Hematopoietic multipotent progenitor cell treated with erythropoietin and hydrocortisone succinate and interleukin-3 and kit ligand, for 4 days (in vitro differentiated cells): ENCODE measurements around the gene LMBRD1.
"Not testable (repeated sequence)": the region's sequence is repeated elsewhere in the genome, so short reads cannot be mapped to it uniquely, and the experiment has no call there.

ENCODE experiments used
- DNase-seq: peaks from one replicate; pipeline ENCODE4 v3.0.0-alpha.2; 2015

The LMBRD1 gene

DNA sequence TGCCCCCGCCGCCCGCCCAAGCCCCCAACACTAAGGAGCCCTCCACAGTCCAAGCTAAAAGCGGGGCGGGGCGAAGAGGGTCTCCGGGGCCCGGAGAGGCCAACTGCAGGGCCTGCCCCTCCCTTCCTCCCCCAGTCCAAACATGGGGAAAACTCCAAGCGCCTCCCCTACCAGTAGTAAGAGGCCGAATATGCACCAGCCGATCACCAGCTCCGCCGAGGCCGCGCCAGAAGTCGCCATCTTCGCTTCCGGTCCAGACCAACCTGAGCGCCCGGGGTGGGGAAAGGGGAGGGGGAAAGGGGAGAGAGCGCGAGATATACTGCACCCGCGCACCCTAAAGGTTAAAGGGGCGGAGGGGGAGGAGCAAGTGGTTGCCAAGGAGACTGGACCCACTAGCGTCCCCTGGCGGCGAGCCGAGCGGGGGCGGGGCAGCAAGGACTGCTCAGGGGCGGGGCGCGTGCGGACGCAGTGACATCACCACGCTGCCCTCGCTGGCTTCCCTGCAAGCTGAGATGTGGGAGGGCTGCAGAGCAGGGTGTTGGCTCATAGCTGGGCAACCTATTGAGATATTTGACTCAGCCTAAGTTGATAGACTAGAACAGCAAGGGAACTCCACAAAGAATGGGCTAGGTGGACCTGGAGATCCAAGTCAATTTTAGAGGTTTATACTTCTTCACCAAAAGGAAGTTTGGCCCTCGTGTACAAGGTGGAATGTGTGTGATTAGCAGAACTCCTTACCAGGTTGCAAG, at the start of gene LMBRD1:
TSS of gene LMBRD1 (minus strand) at position 369 of the 749 bp plus-strand sequence. CDS start at position 240, 129 bp downstream.
- peak; percentile 98 for DNase-seq

DNA sequence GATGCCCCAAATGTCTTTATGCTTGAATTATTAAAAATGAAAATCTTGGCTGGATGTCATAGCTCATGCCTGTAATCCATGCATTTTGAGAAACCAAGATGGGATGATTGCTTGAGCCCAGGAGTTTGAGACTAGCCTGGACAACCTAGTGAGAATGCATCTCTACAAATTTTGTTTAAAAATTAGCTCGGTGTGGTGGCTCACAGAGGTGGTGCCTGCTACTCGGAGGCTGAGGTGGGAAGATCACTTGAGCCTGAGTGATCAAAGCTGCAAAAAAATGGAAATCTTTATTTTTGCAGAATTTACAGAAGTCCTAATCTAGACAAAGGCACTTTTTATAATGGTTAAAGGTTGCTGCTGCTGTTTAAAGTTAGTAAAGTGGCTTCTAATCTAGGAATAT, 49.5 kb upstream of the LMBRD1 start:
- DNase-seq, result no peak

DNA sequence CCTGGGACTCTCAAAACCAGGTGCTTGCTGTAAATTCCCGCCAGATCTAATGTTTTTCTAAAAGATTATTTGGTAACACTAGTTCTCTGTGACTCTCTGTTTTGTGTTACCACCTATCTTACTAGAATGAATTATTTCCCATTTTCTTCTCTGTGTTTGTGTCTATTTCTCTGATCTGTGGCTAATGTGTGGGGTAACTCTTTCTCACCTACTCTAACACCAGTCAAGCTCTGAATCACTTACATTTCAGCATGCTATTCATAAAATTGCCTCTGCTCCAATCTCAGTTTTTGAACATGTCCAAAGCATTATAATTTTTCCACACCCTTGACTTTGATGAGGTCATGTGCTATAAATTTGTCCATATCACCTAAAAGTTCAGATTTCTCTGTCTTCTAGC, 46.4 kb upstream of the LMBRD1 start:
- DNase-seq, result no peak

DNA sequence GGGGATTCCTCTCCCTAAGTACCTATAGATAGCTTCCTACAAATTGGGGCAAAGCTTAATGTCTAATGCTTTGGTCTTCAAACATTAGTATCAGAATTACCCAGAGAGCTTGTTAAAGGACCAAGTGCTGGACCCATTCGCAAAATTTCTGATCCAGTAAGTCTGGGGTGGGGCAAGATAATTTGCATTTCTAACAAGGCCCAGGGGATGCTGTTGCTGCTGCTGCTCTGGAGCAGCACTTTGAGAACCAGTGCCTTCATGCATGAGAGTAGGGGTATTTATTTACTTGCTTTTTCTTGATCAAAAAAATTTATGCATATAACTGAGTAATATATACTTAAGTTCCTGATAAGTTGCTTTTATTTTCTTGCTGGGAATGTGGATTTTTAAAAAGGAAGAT, 45.1 kb upstream of the LMBRD1 start:
- no peak for DNase-seq

DNA sequence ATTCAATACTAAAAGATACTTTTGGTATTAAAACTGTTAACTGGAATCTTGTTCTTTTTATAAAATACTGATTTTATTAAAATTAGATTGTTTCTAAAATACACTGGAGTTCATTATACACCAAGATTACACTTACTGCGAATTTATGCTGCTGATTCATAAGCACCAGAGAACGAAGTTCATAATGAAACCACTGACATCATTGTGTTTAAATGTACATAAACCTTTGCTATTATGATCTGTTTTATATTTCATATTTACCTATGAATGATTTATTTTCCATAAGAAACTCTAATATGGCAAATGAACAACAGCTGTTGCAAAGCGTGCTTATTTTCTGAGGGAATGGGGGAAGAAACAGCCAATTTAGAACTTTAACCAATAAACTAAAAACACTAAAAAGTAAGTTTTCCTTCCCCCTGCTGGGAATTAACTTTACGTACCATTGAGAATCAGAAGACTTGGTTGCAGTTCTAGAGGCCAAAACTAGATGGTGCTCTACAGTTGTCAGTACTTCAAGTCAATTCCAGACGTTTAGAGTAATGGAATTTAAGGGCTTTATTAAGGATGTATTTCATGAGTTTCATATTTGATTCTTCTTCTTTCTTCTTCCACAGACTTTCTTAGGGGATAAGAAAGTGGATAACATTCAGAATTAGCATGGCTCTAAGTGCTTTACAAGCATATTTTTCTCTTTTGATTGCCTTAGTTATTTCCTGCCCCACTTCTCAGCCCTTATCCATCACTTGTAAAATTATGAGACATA, 38.8 kb upstream of the LMBRD1 start:
- peak; percentile 75 for DNase-seq

DNA sequence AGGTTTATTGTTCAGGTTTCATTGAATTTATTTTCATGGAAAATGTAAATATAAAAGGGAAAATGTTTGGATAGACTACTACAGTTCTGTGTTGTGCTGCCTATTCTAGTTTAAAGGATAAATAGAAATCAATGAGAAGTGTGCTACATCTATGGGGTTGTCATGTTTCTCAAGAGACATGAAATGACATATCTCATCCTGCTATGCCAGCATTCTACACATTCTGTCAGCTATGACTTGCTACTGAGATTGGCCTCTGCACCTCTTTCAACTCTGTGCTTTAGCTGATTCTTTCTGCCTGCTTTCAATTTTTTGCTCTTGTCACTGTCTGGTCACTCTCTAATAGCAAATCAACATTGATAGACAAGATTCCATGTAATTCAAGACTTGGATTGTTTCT, 35.7 kb upstream of the LMBRD1 start:
- no peak for DNase-seq

DNA sequence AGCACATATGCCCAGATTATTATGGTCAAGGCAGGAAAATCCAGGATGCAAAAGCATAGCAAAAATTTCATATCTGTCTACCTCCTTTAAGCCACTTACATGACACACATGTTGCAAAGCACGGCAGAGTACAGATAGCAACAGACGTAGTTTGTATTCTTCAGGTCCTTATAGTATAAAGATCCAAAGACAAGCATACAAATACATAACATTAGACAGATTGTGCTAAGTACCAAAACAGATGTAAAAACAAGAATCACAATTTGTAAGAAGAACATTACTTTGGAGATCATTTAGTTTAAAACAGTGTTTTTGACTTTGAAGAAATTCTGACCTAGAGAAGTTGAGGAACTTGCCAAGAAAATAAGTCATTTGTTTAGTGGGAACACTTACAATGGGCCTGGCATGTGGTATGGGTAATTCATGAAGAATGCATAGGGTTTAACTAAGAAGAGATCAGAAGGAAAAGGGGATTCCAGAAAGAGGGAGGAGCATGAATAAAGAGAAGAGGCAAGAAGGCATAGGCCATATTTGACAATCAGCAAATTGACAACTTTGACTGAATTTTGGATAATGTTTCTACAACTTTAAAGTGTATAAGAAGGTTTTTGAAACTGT, 30.6 kb upstream of the LMBRD1 start:
- DNase-seq, result no peak

DNA sequence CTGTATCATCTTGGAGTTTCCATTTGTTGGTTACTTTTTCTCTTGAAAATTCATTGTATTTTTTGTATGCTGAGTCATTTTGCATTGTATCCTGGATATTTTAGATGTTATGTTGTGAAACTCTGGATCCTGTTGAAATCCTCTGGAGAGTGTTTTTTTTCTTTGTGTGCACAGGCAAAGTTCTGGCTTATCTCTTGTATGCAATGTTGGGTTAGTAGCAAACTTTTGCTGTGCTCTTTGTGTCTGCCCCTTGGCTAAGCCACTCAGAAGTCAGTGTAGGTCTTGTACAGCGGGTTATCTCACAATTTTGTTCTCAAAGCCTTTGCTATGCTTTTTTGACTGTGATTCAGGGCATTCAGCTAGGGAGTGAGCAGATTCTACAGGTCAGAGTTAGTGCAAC, 29.1 kb upstream of the LMBRD1 start:
- no peak for DNase-seq

DNA sequence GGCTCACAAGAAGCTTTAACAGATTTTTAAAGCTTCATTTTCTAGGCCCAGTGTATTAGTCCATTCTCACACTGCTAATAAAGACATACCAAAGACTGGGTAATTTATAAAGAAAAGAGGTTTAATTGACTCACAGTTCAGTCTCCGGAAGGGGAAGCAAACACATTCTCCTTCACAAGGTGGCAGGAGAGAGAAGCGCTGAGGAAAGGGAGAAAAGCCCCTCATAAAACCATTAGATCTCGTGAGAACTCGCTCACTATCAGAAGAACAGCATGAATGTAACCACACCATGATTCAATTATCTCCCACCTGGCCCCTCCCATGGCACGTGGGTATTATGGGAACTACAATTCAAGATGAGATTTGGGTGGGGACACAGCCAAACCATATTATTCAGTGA, 27.5 kb upstream of the LMBRD1 start:
- DNase-seq, result not testable (repeated sequence)

DNA sequence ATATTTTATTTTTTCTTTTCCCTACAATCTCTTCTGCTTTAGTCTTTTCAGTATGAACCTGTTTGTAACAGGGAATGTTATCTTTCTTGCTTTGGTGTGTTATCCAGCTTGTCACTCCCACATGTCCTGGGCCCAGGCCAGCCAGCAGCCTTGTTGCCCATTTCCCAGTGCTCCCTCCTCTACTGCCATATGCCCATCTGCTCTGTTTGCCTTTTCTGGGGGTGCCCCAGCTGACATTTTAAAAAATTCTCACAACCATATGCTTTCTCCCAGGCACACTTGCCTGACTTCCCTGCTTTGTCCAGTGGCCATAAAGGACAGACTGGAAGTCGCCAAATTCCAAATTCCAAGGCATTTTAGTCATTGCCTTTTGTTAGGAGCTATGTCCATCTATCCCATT, 23.6 kb upstream of the LMBRD1 start:
- no peak for DNase-seq

DNA sequence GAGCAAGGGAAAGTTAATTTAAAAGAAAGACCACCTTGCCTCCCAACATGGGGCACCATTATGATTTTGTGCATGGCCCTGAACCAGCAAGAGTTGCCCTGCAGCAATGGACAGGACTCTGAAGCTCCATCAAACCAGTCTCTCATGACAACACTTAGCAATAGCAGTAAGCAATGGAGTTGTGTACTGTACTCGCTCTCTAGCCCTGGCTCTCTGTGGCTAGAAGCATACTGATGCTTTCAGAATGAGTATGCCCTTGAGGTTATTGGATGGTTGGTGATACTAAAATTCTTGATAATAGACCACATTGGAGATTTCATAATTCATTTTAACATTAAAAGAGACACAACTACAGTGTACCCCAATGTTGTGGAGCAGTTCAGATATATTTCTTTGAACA, 23.2 kb upstream of the LMBRD1 start:
- DNase-seq, result no peak

DNA sequence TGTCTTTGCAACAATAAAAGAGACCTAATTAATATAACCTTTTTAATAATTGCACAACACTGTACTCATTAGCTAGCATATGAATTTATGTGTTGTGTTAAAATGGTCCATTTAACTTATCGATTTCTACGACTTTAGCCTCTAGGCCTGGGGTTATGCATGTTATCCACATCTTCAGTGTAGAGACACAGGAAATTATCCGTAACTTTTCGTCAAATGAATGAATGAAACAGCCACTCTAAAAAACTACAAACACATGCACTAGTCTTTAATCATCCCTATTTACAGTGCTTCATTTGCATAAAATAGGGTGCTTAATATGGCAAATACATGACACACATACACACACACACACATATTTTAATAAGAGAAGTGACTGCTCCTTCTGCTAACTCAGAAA, 22.3 kb upstream of the LMBRD1 start:
- DNase-seq, result no peak

DNA sequence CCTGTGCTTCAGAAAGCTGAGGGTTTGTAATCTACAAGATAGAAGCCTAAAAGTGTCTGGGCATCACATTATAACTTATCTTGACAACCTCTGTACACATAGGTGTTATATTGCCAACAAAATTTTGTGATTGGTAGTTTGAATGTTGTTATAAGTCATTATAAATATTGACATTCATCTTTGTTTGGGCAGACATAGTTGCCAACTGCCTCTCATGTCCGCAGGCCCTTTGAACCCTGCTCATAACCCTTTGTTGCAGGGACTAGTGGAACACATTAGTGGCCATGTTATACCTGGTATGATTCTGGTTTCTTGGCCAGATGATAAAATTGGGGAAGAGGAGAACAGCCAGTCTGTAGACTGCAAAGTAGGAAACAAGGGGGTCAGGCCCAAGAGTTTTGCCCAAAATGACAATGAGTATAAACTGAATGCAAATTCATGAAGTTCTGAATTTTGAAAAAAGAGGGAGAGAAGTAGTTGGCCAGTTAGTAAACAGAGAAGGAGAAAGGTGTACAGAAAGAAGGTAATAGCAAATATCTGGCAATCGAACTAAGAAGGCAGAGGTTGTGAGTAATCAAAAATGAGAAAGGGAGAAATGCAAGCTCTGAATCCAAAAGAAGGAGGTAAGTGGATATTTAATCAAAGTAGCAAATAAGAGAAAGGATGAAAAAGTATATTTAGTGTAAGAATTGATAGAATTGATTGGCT, 21.6 kb upstream of the LMBRD1 start:
- DNase-seq, result no peak

DNA sequence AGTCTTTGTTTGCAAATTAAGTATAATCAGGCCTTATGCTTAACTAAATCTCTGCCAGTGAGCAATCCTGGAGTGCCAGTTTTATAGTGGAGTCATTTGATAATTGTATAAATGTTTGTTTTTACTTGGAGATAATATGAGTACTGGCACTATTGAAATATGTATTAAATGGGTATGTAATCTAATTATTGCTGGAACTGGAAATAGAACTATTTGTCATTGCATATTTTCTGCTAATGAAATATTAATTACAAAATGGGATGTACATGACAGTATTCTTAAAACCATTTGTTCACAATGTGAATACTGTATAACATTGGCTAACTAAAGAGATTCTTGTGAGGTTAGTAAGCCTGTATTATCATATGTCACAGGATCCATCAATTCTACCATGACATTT, 20.5 kb upstream of the LMBRD1 start:
- no peak for DNase-seq

DNA sequence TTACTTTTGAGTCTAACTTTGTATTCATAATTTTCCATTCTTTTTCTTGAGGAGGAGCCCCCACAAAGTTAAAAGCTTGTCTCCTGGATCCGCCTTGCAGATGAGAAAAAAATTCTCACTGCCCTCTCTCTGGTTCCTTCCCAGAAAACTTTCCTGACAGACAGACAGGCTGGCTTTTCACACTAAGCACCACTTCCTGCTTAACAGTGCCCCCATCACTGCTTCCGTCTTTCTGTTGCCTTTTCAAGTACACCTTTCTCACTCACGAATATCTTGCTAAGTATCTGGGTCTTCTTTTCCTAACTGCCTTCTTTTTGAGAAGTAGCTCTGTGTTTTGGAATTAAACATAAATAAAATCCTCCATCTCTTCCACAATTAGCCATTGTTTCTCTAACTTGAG, 19.8 kb upstream of the LMBRD1 start:
- DNase-seq, result no peak

DNA sequence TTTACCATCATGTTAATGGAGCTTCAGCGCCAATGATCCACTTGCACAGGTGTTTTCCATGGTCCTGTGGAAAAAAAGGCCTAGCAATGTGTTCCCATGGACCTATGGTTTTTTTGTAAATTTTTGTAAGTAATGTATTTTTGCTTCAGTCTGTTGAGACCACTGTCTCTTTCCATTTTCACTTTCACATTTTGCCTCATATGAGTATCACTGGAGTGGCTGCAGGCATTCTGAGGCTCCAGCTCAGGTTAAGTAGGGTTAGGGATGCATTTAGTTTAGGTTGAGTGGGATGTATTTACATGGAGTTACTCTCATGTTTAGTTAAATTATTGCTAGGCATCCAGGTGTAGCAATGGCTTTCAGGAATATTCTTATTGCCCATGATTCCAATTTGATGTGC, 19.2 kb upstream of the LMBRD1 start:
- no peak for DNase-seq

DNA sequence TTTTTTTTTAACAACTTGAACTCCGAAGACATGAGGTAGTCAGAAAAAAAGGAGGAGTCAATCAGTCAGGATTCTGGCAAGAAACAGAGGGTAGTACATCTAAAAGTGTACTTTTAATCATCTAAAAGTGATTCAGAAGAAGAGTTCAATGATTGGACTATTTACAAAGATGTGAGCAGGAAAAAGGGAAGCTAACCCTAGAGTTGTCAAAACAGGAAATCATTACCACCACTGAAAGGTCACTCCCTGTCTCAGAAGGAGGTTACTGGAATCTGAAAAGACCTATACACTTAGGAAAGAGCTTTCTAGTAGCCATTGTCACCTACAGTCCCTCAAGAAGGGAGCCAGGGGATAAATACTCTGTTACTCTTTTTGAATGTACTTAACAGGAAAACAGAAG, 16.7 kb upstream of the LMBRD1 start:
- peak; percentile 38 for DNase-seq

DNA sequence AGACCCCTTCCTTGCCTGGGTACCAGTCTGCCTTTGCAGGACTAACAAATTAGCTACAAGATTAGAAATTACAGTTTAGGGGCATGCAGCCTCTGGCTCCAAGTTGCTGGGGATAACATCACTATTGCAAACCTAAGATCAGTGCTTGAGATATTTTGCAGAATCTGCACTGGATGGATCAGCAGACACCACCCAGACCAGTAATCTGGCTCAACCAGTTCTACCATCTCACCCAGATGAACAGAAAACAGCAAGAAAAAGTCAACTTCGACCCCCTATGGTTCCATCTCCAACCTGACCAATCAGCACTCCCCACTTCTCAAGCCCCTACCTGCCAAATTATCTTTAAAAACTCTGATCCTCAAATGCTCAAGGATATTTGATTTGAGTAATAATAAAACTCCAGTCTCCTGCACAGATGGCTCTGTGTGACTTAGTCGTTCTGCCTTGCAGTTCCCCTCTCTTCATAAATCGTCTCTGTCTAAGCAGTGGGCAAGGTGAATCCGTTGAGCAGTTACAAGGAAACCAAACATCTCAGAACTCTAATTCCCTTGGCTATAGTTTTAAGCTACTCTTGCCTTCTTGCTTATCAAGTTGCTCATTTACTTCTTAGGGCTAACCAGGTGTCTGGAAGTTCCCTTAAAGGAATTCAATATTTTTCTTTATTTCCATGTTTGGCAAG, 16.1 kb upstream of the LMBRD1 start:
- DNase-seq, result no peak

DNA sequence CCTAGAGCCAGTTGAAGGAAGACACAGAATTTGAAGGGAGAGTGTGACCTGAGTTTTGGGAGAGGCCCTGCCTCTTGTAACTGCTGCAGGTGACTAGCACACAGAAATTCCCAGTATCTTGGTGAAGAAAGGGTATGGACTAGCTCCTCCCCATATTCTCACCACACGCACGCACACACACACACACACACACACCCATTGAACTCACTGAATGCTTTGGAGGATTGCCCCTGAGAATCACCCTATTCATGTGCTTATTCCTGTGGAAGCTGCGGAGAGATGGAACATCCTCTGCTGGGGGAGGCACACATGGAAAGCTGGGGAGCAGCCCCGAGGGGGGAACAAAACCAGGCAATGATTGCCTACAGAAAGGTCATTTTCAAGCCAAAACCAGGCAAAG, 6.2 kb upstream of the LMBRD1 start:
- DNase-seq, result no peak

DNA sequence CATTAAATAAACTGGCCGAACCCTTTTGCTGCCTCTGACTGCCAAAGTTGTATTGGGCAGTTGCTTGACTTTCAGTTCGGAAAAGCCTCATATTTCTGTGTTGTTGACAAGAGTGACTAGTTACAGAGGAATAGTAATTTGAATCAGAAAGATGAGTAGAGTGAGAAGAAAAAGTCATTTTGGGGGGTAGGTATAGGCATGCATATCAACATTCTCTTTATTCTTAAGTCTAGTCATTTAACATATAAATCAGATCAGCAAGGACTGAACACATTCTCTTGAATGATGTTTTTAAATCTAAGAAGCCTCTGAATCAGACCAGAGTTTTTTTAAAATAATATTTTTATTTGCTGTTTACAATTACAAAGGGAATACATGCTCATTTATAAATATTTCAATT, 4.9 kb upstream of the LMBRD1 start:
- no peak for DNase-seq

DNA sequence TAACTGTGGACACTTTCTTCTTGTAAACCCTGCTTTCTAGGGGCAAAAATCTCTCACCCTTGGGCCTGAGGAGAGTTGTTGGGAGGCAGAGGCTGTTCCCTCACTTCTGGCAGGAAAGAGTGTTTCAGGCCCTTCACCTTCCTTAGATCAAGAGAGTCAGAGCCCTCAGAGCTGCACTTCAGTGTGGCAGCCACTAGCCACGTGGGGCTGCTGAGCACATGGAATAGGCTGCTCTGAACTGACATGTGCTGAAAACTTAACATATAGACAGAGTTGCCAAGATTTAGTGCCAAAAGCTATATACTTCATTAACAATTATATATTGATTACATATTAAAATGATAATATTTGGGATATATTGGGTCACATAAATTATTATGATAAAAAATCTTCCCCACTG, 4.4 kb upstream of the LMBRD1 start:
- no peak for DNase-seq

DNA sequence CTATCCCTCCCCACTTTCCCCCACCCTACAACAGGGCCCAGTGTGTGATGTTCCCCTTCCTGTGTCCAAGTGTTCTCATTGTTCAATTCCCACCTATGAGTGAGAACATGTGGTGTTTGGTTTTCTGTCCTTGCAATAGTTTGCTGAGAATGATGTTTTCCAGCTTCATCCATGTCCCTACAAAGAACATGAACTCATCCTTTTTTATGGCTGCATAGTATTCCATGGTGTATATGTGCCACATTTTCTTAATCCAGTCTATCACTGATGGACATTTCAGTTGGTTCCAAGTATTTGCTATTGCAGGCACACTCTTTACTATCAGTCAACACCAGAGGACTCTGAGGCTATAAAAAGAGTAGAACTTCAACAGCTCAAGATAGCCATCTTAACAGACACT, 2.0 kb upstream of the LMBRD1 start:
- not testable (repeated sequence) for DNase-seq

DNA sequence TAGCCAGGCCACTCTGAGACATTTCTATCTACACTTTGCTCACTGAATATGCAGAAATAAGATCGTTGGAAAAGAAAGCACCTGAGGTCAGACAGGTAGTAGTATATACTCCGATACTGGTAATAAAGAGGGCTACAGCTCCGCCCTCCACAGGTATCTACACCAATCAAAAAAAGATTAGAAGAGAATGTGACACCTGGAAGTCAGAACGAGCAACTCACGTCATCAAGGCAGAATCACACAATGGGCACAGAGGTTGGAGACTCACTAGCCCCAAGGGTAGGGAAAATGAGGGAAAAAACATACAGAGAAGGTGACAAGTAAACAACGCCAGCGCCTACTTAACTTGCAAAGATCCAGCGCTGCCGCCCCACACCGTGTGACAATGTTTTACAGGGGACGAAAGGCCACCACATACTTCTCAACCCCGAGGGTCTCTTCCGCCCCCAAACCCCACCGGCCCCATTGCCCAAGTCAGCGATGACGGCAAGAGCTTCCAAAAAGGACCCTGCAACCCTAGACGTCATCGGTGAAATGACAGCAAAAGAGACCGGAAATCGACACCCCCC, 653 bp downstream of the LMBRD1 start:
- peak; percentile 58 for DNase-seq
